HG03575 (cell line): ENCODE data around the gene FBXW12.
"Not testable (repeated sequence)": the region's sequence is repeated elsewhere in the genome, so short reads cannot be mapped to it uniquely, and the experiment has no call there.

Experiments used
- ATAC-seq: cut with Tn5 transposase; IDR thresholded peaks from one replicate; pipeline ENCODE4 v1.9.1; 2021; ENCODE audit not compliant: unreplicated experiment, insufficient number of reproducible peaks, low FRiP score; ENCODE audit errors: extremely low read depth

Gene FBXW12

DNA sequence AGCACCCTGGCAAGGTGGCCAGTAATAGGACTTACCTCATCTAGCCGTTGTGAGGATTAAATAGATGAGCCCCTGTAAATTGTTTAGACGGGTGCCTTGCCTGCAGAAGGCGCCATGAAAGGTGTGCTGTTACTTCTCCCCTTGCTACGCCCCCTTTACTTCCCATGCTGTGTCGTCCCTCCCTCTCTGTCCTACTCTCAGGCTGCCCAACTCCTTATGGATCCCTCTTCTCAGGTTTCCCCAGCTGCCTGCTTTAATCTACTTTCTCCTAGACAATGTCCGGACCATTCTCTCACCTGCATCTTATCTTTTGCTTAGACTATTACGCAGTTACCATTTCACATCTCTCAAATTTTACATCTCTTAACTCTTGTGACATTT is 1.7 kb upstream of the FBXW12 start:
- ATAC-seq = no peak

DNA sequence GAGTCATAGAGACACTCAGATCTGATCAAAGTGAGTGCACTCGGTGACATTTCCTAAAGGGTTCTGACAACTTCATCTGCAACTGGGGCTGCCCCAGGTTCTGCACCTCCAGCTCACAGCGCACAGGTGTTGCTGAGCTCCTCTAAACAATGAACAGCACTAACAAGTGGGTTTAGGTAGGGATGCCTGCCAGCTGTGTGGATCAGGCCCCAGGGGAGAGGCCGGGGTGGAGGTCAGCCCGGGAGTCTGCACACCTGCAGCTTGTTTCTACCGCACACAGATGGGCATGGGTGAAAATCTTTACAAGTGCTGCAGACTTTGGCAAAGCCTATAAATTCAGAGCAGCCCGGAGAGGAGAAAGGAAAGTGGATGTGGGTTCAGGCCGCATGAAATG is 355 bp downstream of the FBXW12 start:
- no peak for ATAC-seq

DNA sequence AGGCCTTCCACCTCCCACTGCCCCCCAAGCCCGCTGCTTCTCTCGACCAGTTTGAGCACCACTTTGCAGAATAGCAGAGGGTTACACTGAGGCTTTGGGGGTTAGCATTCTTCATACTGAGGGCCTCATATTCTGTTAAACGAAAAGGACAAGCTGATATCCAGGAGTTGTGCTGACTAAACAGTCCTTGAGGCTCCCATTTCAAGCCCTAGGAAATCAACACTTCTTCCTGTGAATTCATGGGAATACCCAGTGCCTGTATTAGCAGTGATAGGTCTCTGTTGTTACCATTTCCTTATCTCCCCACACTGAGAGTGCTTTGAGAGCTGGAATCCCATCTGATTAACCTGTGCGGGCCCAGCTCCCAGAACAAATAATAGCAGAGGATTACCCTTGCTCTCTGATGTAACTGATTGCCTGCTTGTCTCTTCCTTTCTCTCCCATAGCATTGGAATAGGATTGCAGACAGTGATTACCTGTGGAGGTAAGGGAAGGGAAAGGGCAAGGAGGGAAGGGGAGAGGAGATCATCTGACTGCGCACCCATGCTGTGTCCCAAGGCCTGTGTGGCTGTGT is 930 bp downstream of the FBXW12 start:
- ATAC-seq = no peak

DNA sequence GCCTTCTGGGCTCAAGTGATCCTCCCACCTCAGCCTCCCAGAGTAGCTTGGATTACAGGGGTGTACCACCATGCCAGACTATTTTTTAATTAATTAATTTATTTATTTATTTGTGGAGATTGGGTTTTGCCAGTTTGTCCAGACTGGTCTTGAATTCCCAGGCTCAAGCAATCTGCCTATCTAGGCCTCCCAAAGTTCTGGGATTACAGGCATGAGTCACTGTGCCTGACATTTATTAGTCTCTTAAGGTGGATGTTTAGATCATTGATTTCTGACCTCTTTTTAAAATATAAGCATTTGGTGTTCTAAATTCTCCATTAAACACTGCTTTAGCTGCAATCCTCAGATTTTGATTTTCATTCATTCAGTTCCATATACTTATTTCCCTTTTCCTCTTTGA is 15.6 kb downstream of the FBXW12 start:
- ATAC-seq = no peak

DNA sequence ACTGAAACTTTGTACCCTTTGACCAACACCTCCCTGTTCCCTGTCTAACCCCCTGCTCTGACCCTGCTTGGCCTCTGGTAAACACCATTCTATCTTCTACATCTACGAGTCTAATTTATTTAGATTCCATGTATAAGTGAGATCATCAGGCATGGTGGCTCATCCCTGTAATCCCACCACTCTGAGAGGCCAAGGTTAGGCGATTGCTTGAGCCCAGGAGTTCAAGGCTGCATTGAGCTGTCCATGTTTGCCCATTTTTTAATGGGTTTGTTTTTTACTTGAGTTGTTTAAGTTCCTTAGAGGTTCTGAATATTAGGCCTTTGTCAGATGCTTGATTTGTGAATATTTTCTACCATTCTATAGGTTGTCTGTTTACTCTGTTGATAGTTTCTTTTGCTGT is 16.9 kb downstream of the FBXW12 start:
- no peak for ATAC-seq

DNA sequence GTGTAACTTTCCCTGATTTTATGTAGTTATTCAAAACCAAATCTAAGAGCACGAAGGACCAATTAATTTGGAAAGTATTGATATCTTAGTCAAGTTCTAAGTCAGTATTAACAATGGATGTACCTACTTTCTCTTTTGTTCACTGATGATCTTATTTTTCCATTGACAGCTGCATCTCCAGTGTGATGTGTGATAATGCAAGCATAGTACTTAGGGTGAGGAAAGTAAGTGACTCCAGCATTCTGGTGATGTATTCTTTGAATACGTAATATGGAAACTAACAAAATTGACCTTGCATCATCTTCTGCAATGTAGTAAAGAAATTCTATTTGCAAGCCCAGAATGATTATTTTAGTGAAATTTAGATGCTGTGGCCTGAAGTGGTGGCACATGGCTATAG is 22.4 kb downstream of the FBXW12 start:
- no peak for ATAC-seq

DNA sequence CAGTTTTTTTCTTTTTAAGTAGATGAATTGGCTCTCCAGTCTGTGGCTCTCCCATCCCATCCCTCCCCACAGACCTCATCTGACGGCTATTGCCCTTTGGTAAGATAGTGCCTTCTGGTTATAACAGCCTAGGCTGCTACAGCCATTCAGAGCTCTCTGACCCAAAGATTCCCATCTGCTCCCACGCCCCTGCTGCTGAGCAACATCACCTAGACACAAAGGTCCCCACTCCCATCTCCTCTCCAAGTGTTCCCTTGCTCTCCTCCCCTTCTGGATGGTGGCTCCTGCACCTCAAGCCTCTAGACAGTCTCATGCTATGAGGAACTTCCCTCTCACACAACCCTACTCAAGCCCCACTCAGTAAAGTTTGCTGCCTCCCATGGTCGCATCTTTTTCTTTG is 23.7 kb downstream of the FBXW12 start:
- no peak for ATAC-seq

DNA sequence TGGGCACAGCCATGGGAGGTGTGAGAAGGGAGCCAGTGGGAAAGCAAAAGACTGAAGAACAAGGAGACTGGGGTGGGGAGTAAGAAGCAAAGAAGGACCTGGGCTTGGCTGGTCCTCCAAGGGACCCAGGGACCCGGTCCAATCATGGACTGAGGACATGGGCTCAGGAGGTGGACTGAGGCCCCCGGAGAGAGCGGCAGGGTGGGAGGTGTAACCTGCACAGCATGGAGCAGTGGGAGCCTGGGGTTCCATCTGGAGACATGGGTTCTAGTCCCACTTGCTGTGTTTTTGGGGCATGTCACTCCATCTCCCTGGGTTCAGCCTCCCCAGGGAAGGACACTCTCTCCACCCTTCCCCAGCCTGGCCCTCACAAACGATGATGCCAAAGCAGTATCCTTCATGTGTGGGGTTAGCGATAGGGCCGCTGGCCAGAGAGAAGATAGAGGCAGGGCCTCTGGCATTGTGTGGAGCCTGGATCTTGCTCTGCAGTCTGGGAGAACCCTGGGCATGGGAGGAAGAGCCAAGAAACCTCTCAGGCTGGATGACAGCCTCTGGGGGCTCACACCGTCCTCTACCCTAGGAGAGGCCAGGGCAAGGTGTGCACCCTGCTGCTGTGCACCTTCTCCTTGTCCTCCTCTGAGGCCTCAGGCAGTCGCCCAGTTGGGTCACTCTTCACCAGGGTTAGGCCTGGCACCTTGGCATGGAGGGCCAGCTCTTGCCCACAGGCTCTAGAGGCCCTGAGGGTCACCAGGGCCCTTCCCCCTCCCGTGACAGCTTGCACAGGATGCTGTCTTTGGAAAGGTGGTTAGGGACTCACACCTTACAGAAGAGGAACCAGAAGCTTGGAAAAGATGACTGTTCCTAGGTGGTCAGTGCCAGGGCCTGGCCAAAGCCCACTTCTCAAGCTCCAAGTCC is 26.0 kb downstream of the FBXW12 start:
- no peak for ATAC-seq

DNA sequence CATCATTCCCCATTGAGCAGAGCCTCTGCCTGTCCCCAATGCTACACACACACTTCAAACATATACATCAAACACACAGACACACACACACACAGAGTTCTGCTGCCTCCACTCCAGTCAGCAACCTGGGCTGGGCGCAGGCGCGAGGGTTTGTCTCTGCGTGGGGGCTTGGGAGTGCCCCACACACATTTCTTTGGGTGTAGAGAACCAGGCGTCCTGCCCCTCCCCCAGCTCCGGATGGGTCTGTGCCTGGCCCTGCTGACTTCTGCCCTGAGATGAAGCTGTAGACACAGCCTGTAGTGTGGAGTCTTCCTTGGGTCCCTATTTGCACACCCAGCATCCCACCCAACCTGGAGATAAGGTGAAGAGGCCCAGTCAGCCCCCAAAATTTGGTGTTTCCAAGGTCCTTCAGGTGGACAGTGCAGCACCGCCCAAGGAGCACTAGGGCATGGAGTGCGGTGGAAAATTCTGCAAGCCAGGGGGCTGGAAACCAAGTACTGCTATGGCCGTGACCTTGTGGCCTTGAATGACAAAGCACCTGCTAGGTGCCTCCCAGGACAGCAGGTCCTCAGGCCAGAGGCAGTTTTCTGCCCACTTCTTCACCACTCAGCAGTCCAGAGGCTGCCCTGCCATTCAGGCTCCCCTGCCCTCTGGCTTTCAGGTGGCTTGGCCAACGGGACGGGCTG is 26.8 kb downstream of the FBXW12 start:
- no peak for ATAC-seq

DNA sequence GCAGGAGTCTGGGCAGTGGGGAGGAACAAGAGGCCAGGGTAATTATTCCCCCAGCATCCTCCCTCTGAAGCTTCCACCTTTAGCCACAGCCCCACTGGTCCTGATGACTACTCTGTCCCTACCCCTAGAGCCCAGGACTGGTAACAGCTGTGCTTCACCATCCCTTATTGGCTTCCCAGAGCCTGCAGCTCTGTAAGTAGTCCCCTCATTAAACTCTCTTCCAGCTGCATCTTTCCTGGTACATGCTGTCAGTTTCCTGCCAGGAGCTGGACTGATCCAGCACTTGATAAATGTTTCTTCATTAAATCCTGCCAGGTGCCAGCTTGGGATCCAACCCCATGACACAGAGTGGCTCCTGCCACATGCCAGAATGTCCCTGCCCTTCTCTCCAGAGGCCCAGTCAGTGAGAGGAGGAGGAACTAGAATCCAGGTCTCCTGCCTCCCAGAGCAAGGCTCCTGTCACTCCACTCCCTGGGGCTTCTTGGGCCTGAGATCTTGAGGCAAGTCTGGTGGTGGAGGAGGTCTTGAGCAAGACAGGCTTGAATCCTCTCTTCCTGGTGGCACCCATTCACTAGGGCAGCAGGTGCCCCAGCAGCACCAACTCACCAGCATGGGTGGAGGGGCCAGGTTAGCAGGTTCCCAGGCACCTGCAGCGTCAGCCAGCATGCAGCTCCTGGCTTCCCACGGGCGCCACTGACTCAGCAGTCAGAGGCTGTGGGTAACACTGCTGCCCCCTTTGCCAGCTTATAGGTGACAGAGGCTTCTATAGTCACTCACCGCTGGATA is 27.6 kb downstream of the FBXW12 start:
- no peak for ATAC-seq

DNA sequence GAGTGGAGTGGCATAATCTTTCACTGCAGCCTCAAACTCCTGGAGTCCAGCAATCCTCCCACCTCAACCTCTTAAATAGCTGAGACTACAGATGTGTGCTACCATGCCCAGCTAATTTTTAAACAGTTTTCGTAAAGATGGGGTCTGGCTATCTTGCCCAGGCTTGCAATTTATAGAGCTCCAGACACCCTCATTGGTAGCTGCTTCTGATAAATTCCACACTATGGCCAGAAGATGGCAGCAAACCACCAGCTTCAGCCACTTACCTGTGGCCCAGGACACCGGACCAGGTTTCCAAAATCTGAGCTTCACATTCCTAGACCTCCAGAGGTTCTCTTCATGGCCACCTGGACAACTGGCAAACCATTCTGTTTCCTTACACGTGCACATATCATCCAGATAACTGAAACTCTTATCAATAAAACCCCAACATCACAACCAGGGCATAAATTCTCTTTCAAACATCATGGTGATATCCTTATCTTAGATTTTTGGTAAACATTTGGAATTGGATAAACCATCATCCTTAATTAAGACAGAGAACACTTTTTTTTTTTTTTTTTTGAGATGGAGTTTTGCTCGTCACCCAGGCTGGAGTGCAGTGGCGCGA is 28.9 kb downstream of the FBXW12 start:
- no peak for ATAC-seq

DNA sequence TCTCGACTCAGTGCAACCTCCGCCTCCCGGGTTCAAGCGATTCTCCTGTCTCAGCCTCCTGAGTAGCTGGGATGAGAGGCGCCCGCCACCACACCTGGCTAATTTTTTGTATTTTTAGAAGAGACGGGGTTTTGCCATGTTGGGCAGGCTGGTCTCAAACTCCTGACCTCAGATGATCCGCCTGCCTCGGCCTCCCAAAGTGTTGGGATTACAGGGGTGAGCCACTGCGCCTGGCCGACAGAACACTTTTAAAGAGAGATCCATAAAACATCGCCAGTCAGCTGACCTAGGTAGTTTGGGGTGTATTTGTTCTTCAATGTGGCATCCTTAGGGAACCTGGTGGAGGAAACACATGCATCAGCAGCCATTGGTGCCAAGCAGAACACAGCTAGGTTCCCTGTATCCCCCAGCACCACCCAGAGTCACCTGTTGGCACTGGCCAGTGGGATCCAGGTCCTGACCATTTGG is 29.4 kb downstream of the FBXW12 start:
- ATAC-seq = not testable (repeated sequence)

DNA sequence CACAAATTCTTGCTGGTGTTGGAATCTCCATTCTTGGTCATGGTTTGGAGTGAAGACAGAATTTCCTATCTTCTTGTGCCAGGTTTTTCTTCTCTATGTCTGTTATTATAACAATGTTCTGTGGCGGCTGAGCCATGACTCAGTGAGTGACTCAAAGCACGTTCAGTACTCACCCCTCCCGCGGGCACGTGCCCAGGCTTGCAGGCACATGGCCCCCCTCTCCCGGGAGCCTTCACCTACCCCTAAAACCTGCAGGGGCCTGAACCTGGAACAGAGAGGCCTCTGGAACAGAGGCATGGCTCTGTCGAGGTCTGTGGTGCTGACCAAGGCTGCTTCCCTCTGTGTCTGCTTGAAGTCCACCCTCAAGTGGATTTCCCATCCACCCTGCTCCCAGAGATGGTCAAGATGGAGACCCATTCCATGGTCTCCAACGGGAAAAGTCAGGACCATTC is 30.3 kb downstream of the FBXW12 start:
- ATAC-seq = no peak

DNA sequence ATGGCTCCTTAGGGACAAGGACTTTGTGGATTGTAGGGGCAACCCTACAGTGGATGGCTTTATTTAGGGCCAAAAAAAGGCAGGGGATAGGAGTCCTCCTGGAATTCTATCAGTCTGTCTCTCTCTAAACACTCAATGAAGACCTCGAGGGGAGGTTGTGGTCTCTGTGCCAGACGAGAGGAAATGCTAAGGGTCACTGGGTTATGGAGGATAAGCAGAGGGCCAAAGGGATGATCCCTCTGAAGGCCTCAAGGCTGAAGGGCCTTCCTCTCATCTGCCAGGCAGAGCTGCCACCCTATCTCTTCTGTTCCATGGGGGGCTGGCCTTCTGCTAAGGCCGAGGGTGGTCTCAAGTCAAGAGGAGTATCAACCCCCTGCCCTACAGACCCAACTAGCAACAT is 30.9 kb downstream of the FBXW12 start:
- ATAC-seq = no peak

DNA sequence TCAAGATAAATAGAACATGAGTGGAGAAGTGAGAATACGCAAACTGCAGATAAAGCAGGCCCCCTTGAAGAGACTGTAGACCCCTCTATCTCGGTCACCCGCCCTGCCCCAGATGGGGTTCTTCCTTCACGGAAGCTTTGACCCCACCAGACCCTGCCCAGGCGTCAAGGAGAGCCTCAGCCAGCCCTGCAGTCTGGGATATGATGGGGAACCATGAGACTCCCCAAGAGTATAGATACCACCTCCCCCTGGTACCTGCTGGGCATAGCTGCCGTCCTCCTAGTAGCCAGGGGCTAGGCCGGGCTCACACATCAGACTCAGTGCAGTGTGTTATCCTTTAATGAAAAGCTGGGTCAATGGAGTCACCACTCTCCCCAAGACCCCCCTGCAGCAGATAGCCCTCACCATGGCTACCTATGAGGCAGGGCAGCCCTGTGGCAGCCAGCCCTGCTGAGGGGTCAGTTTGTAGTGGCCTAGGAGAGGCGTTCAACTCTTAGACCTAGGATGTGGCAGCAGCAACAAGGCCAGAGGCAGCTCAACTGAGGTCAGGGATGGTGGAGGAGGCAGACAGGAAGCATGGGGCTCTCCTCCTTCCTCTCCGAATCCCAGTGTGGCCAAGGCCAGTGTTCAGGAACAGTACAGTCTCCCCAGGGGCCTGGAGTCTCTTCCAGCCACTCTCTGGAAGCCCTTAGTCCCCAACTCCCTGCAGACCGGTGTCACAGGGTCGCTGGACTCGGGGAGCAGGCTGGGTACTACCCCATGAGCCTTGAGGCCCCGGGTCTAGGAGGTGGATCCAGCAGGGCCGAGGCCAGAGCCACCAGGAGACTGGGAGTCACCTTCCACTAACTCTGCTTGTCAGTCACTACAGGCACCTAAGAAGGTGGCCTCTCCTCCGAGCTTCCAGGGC is 31.8 kb downstream of the FBXW12 start:
- no peak for ATAC-seq

DNA sequence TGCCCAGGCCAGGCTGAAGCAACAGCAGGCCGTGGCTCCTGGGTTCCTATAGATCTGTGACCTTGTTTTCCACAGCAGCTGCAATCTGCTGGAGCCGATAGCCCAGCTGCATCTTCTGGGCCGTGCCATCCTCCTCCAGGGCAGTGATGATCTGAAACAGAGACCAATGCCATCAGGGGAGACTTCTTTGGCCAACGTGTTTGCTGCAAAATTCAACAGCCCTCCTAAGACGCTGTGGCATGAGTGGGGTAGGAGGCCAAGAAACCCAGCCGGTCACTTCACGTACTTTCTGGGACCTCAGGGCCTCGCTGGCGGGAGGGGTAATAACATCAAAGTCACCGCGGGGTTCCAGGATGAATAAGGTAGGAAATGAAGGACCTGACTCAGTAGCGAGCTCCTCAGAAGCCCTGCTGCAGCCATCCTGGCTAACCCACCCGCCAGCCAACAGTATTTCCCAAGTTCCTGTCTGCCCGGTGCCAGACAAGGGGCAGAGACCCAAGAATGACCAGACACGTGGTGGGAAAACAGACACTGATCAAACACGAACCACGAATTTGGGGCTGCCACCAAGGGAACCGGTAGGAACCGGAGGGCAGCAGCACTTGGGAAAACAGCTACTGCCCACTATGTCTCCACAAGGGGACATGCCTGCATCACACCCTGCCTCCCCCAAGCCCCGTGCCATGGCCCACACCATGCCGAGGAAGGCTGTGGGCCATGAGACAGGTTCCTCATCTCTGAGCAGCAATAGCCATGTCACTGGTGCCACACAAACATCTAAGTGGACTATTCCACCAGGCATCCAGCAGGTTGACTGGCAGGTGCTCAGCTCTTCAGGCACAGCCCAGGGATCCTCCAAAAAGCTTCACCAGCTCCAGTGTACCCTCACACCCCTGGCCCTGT is 32.7 kb downstream of the FBXW12 start:
- ATAC-seq = no peak

DNA sequence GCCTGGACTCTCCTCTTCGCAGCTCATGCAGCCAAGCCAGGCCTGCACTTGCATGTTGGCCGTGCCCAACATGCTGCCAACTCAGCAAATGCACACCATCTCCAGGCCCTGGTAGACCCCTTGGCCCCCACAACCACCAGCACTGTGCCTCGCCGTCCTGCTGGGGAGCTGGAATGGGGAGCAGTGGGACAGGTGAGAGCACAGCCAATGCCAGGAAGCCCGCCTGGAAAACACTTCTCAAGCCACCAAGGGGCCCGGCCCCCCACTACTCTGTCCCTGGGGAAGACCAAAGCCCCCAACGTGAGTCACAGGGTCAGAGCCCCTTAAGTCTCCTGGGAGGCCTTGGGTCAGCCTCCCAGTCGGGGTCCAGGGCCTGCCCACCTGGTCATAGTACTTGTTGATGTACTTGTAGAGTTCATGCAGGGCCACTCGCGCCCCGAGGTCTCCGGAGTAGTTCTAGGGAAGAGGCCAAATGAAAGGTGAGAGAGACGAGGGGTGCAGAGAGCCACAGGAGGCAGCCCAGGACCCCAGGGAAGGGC is 33.4 kb downstream of the FBXW12 start:
- no peak for ATAC-seq
